HepG2 (cell line): Measurements from ENCODE around the gene RUFY2. TPM values are rescaled to one million over a fixed set of nuclear protein-coding genes. Genes with fewer than 3 reads are reported as not detected.

Experiments used
- AGO2 ChIP-seq: fragments of 200-400 bp; formaldehyde crosslinking; optimal IDR thresholded peaks from 2 replicates; pipeline ENCODE3; 2017; ENCODE audit warnings: mild to moderate bottlenecking, low read depth, low read length, moderate library complexity
- AKAP8 ChIP-seq: sonication (generic); formaldehyde crosslinking; IDR thresholded peaks from 2 replicates; pipeline ENCODE4 v1.5.1; 2020; ENCODE audit warnings: mild to moderate bottlenecking, missing genetic modification reagents
- DRAP1 ChIP-seq: IDR thresholded peaks from 2 replicates; pipeline ENCODE4 v1.6.1; 2016; ENCODE audit warnings: missing genetic modification reagents, missing compliant biosample characterization
- ESRRA ChIP-seq: sonication (generic); formaldehyde crosslinking; IDR thresholded peaks from 2 replicates; pipeline ENCODE4 v1.5.1; 2020; ENCODE audit warnings: mild to moderate bottlenecking, low read depth, missing genetic modification reagents
- LCORL ChIP-seq, 2 experiments: fragments of 450-650 bp in 1 of 2; sonication (generic) in 1 of 2; formaldehyde crosslinking in 1 of 2; IDR thresholded peaks; 2 replicates each; pipeline versions ENCODE4 v1.5.0 to v1.6.1; 2017 to 2020; ENCODE audit warnings: antibody characterized with exemption in 1 of 2, missing genetic modification reagents in 1 of 2
- MED1 ChIP-seq: sonication (generic); formaldehyde crosslinking; IDR thresholded peaks from 2 replicates; pipeline ENCODE4 v1.4.0; 2020; ENCODE audit warnings: missing genetic modification reagents
- POGZ ChIP-seq: sonication (generic); formaldehyde crosslinking; IDR thresholded peaks from 2 replicates; pipeline ENCODE4 v1.4.0; 2020; ENCODE audit warnings: mild to moderate bottlenecking, missing genetic modification reagents
- SAP130 ChIP-seq: IDR thresholded peaks from 2 replicates; pipeline ENCODE4 v1.6.1; 2016; ENCODE audit warnings: low read depth
- SIN3A ChIP-seq: IDR thresholded peaks from 2 replicates; pipeline ENCODE4 v1.6.1; 2011; ENCODE audit warnings: low read depth, mild to moderate bottlenecking, control low read depth, low read length, borderline replicate concordance
- SKI ChIP-seq: fragments of 450-650 bp; IDR thresholded peaks from one replicate; pipeline ENCODE4 v1.6.1; 2018; ENCODE audit warnings: mild to moderate bottlenecking; ENCODE audit not compliant: partially characterized antibody
- SNAI1 ChIP-seq: sonication (generic); formaldehyde crosslinking; IDR thresholded peaks from 2 replicates; pipeline ENCODE4 v1.5.0; 2020; ENCODE audit warnings: mild to moderate bottlenecking, missing genetic modification reagents, borderline replicate concordance
- SOX13 ChIP-seq, 3 experiments: fragments of 450-650 bp in 1 of 3; sonication (generic) in 1 of 3; formaldehyde crosslinking in 1 of 3; IDR thresholded peaks in 2 of 3; conservative IDR thresholded peaks in 1 of 3; 2 replicates each; pipeline versions ENCODE4 v1.5.0 to v1.6.1; 2016 to 2020; ENCODE audit warnings: antibody characterized with exemption in 1 of 3, mild to moderate bottlenecking in 1 of 3, missing compliant biosample characterization in 1 of 3, missing genetic modification reagents in 1 of 3, moderate library complexity in 1 of 3
- SRY ChIP-seq: sonication (generic); formaldehyde crosslinking; IDR thresholded peaks from 2 replicates; pipeline ENCODE4 v1.8.0; 2022; ENCODE audit warnings: mild to moderate bottlenecking, missing genetic modification reagents
- TEAD2 ChIP-seq: sonication (generic); formaldehyde crosslinking; IDR thresholded peaks from 2 replicates; pipeline ENCODE4 v1.9.0; 2021; ENCODE audit warnings: missing genetic modification reagents
- ZBTB46 ChIP-seq: sonication (generic); formaldehyde crosslinking; IDR thresholded peaks from 2 replicates; pipeline ENCODE4 v1.4.0; 2020; ENCODE audit warnings: mild to moderate bottlenecking, missing genetic modification reagents, borderline replicate concordance
- ZNF350 ChIP-seq: sonication (generic); formaldehyde crosslinking; IDR thresholded peaks from 2 replicates; pipeline ENCODE4 v1.4.0; 2020; ENCODE audit warnings: mild to moderate bottlenecking, low read depth, missing genetic modification reagents, borderline replicate concordance
- ZNF546 ChIP-seq: sonication (generic); formaldehyde crosslinking; conservative IDR thresholded peaks from 2 replicates; pipeline ENCODE4 v1.8.1; 2023; ENCODE audit warnings: mild to moderate bottlenecking, missing genetic modification reagents
- ZNF607 ChIP-seq: sonication (generic); formaldehyde crosslinking; IDR thresholded peaks from 2 replicates; pipeline ENCODE4 v1.5.1; 2020; ENCODE audit warnings: missing genetic modification reagents, mild to moderate bottlenecking, borderline replicate concordance
- polyA plus RNA-seq, 8 experiments: library from polyadenylated mRNA; depleted of rRNA in 3 of 8; stranded (reverse) in 7 of 8; unstranded in 1 of 8; fragments of >200 nt; fragmentation: Illumina TruSeq in 4 of 8; extraction: Trizol in 4 of 8; gene quantifications; 2 replicates each; pipeline versions ENCODE4 v1.2.1 to v1.2.3, GENCODE V29; 2011 to 2016; ENCODE audit warnings: low read depth in 4 of 8, missing spikeins in 1 of 8, mixed read lengths in 1 of 8; ENCODE audit not compliant: insufficient read depth in 1 of 8
- total RNA-seq, 5 experiments: library from RNA; depleted of rRNA; stranded (reverse); fragments of >200 nt; fragmentation: Illumina TruSeq; extraction: Trizol; gene quantifications; 2 replicates each; pipeline ENCODE4 v1.2.3, GENCODE V29; 2016; ENCODE audit warnings: low read depth in 1 of 5
- TF ChIP-seq, protein P1 (sequence below): sonication (generic); formaldehyde crosslinking; IDR thresholded peaks from 2 replicates; pipeline ENCODE4 v1.5.0; 2020; ENCODE audit warnings: mild to moderate bottlenecking, missing genetic modification reagents, borderline replicate concordance
- TF ChIP-seq, protein P2 (sequence below): sonication (generic); formaldehyde crosslinking; IDR thresholded peaks from 2 replicates; pipeline ENCODE4 v1.5.0; 2020; ENCODE audit warnings: mild to moderate bottlenecking, missing genetic modification reagents, moderate library complexity
- TF ChIP-seq, protein P3 (sequence below): IDR thresholded peaks from 2 replicates; pipeline ENCODE4 v1.6.1; 2016; ENCODE audit warnings: low read depth, borderline replicate concordance

The RUFY2 gene
- total and polyA plus RNA-seq, 2 of the 13 experiments (the other 11 are each of a cell fraction or from before 2014, with no cell fraction given): 10.1 to 16.1 TPM

DNA sequence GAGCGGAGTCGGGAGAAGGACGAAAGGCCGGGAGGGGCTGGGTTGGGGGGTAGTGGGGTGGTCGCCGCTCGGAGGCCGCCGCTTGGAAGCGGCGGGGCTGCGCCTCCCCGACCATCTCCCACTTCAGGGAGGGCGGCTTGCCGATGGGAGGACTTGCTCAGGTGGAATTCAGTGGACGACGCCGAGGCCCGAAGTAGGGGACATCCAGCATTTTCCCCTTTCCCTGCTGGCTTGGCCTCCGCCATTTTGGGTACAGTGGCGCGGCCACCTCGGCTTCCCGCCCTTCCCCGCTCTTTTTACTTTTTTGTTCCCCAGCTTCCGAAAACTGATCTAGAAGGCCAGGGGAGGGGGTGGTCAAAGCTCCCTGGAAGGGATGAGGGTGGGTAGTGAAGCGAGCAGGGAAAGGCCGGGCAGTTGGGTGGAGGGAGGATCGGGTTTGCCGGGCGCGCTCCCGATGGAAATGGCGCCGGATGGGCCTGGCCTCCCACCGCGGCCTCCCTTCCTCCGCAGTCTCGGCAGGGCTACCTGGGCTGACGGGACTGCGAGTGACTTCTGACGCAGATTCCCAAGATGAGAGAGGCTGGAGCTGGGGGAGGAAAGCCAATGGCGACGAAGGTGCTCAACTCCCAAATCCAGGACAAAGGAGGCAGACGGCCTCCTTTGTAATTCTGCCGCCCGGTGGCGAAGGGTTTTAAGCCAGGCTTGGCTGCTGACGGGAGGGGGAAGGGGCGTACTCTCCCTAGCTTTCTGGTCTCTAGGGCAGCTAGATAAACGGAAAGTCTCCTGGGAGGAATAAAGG, 74.6 kb downstream of the RUFY2 start, which contains the start of gene PBLD (continued):
- TF ChIP-seq, protein P1, sequence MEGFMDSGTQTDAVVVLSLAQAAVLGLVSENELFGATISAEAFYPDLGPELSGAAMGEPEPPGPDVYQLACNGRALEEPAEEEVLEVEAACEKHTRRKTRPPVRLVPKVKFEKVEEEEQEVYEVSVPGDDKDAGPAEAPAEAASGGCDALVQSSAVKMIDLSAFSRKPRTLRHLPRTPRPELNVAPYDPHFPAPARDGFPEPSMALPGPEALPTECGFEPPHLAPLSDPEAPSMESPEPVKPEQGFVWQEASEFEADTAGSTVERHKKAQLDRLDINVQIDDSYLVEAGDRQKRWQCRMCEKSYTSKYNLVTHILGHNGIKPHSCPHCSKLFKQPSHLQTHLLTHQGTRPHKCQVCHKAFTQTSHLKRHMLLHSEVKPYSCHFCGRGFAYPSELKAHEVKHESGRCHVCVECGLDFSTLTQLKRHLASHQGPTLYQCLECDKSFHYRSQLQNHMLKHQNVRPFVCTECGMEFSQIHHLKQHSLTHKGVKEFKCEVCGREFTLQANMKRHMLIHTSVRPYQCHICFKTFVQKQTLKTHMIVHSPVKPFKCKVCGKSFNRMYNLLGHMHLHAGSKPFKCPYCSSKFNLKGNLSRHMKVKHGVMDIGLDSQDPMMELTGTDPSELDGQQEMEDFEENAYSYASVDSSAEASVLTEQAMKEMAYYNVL (CRISPR knock-in tag): 0 out of 2 replicates have a peak, but pooled peaks have one; percentile 26
- TF ChIP-seq ZBTB46 (CRISPR knock-in tag): no peak
- TF ChIP-seq SOX13 (IDR thresholded peaks at IDR 0.05): no peak
- 0 out of 4 replicates have a peak, but pooled peaks of 1 of the 2 experiments have one; percentile 7 for TF ChIP-seq SOX13 (CRISPR knock-in tag; conservative IDR thresholded peaks at IDR 0.05 in 1 of 2, IDR thresholded peaks at IDR 0.05 in 1 of 2)
- TF ChIP-seq POGZ (CRISPR knock-in tag): peak; percentile 54; the same call in 1 of the 2 replicates
- 0 out of 2 replicates have a peak, but pooled peaks have one; percentile 6 for TF ChIP-seq SNAI1
- peak; percentile 35; the same call in 1 of the 2 replicates for TF ChIP-seq SIN3A
- TF ChIP-seq ESRRA (CRISPR knock-in tag): peak; percentile 37; the same call in 1 of the 2 replicates
- TF ChIP-seq ZNF607 (CRISPR knock-in tag): no peak
- TF ChIP-seq TEAD2 (CRISPR knock-in tag): no peak
- TF ChIP-seq SRY (CRISPR knock-in tag): peak; percentile 64; the same call in 1 of the 2 replicates
- TF ChIP-seq, protein P2, sequence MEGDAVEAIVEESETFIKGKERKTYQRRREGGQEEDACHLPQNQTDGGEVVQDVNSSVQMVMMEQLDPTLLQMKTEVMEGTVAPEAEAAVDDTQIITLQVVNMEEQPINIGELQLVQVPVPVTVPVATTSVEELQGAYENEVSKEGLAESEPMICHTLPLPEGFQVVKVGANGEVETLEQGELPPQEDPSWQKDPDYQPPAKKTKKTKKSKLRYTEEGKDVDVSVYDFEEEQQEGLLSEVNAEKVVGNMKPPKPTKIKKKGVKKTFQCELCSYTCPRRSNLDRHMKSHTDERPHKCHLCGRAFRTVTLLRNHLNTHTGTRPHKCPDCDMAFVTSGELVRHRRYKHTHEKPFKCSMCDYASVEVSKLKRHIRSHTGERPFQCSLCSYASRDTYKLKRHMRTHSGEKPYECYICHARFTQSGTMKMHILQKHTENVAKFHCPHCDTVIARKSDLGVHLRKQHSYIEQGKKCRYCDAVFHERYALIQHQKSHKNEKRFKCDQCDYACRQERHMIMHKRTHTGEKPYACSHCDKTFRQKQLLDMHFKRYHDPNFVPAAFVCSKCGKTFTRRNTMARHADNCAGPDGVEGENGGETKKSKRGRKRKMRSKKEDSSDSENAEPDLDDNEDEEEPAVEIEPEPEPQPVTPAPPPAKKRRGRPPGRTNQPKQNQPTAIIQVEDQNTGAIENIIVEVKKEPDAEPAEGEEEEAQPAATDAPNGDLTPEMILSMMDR (CRISPR knock-in tag): peak; percentile 58
- TF ChIP-seq AKAP8 (CRISPR knock-in tag): no peak
- TF ChIP-seq ZNF350 (CRISPR knock-in tag): no peak
- 0 out of 2 replicates have a peak, but pooled peaks have one; percentile 36 for TF ChIP-seq ZNF546 (CRISPR knock-in tag)
- TF ChIP-seq AGO2: peak; percentile 89
- TF ChIP-seq MED1 (CRISPR knock-in tag): peak; percentile 42; the same call in 1 of the 2 replicates
- peak; percentile 43 for TF ChIP-seq DRAP1 (CRISPR knock-in tag)
- peak; percentile 23 for TF ChIP-seq SKI
- 0 out of 2 replicates have a peak, but pooled peaks have one; percentile 7 for TF ChIP-seq LCORL (IDR thresholded peaks at IDR 0.05)
- TF ChIP-seq LCORL (CRISPR knock-in tag; IDR thresholded peaks at IDR 0.05): no peak
- TF ChIP-seq, protein P3, sequence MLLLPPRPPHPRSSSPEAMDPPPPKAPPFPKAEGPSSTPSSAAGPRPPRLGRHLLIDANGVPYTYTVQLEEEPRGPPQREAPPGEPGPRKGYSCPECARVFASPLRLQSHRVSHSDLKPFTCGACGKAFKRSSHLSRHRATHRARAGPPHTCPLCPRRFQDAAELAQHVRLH (CRISPR knock-in tag): peak; percentile 52; the same call in 1 of the 2 replicates
- TF ChIP-seq SAP130 (CRISPR knock-in tag): peak; percentile 51; the same call in 1 of the 2 replicates
